IMR-90 (cell line): ENCODE measurements around the gene PROKR2. TPM values are rescaled to one million over a fixed set of nuclear protein-coding genes. Genes with fewer than 3 reads are reported as not detected.

Experiments used
- ATAC-seq: fragments of 200-7000 bp; cut with Tn5 transposase; 2 replicates; pipeline ENCODE4 v1.9.1; 2020; ENCODE audit warnings: low read depth, mild to moderate bottlenecking, moderate library complexity
- BruUV-seq: library from RNA; stranded (reverse); fragments of 400-500 nt; replicated peaks from 2 replicates; lab custom pipeline; 2021; lab: Mats Ljungman, UMichigan
- CTCF ChIA-PET: fragments of 300-600 bp; formaldehyde crosslinking; extraction: SDS; loops from one replicate; lab custom pipeline; 2021; ENCODE audit warnings: antibody characterized with exemption; lab: Yijun Ruan, JAX
- POLR2A ChIA-PET: fragments of 300-600 bp; sonication (Branson Sonifier 250); formaldehyde crosslinking; loops from one replicate; lab custom pipeline; 2022; ENCODE audit warnings: antibody characterized with exemption; ENCODE audit not compliant: unreplicated experiment; lab: Charles Lee
- DNase-seq: peaks from one replicate; pipeline ENCODE4 v3.0.0; 2013
- H2AFZ ChIP-seq: replicated peaks from 2 replicates; pipeline ENCODE3; 2013; ENCODE audit warnings: low read length, mild to moderate bottlenecking; ENCODE audit not compliant: poor library complexity
- H2AK5ac ChIP-seq: 2 replicates; pipeline ENCODE4 v1.6.1; 2013; ENCODE audit warnings: low read depth, low read length, inconsistent platforms
- H2AK9ac ChIP-seq: replicated peaks from 2 replicates; pipeline ENCODE3; 2013; ENCODE audit warnings: mild to moderate bottlenecking, low read depth, low read length, moderate library complexity; ENCODE audit not compliant: poor library complexity
- H2BK120ac ChIP-seq: 2 replicates; pipeline ENCODE4 v1.6.1; 2013; ENCODE audit warnings: low read depth, low read length, inconsistent platforms
- H2BK15ac ChIP-seq: 3 replicates; pipeline ENCODE4 v1.6.1; 2013; ENCODE audit warnings: low read depth, low read length, inconsistent platforms
- H2BK20ac ChIP-seq: 2 replicates; pipeline ENCODE4 v1.6.1; 2013; ENCODE audit warnings: low read depth, mild to moderate bottlenecking, inconsistent platforms, low read length, moderate library complexity
- H2BK5ac ChIP-seq: 2 replicates; pipeline ENCODE4 v1.6.1; 2013; ENCODE audit warnings: mild to moderate bottlenecking, low read depth, low read length, inconsistent platforms; ENCODE audit not compliant: poor library complexity, severe bottlenecking
- H3K14ac ChIP-seq: replicated peaks from 2 replicates; pipeline ENCODE4 v1.6.1; 2013; ENCODE audit warnings: low read depth, low read length, inconsistent platforms
- H3K18ac ChIP-seq: 2 replicates; pipeline ENCODE4 v1.6.1; 2013; ENCODE audit warnings: low read depth, low read length, control low read depth
- H3K23ac ChIP-seq: 2 replicates; pipeline ENCODE4 v1.6.1; 2013; ENCODE audit warnings: low read depth, low read length, inconsistent platforms
- H3K27ac ChIP-seq: 2 replicates; pipeline ENCODE4 v1.5.1; 2013; ENCODE audit warnings: mild to moderate bottlenecking, control low read depth, low read length; ENCODE audit not compliant: insufficient read depth
- H3K27me3 ChIP-seq: 2 replicates; pipeline ENCODE4 v1.6.1; 2013; ENCODE audit warnings: low read length; ENCODE audit not compliant: control insufficient read depth, insufficient read depth
- H3K36me3 ChIP-seq: 2 replicates; pipeline ENCODE4 v1.6.1; 2013; ENCODE audit warnings: low read length, mixed read lengths; ENCODE audit not compliant: control insufficient read depth, insufficient read depth
- H3K4ac ChIP-seq: 2 replicates; pipeline ENCODE4 v1.6.1; 2013; ENCODE audit warnings: low read depth, low read length, inconsistent platforms
- H3K4me1 ChIP-seq: 2 replicates; pipeline ENCODE4 v1.6.1; 2013; ENCODE audit warnings: low read length, mixed read lengths; ENCODE audit not compliant: control insufficient read depth, insufficient read depth
- H3K4me2 ChIP-seq: 2 replicates; pipeline ENCODE4 v1.6.1; 2013; ENCODE audit warnings: low read depth, mild to moderate bottlenecking, control low read depth, low read length, moderate library complexity
- H3K4me3 ChIP-seq: 2 replicates; pipeline ENCODE4 v1.5.1; 2013; ENCODE audit warnings: low read depth, mild to moderate bottlenecking, control low read depth, low read length, moderate library complexity; ENCODE audit not compliant: insufficient read depth
- H3K56ac ChIP-seq: 2 replicates; pipeline ENCODE4 v1.6.1; 2013; ENCODE audit warnings: low read length, inconsistent platforms; ENCODE audit not compliant: insufficient read depth; ENCODE audit errors: extremely low read depth
- H3K79me1 ChIP-seq, 2 experiments: 2 replicates each; pipeline ENCODE4 v1.6.1; 2013; ENCODE audit warnings: low read length in 2 of 2, inconsistent platforms in 1 of 2, low read depth in 1 of 2
- H3K9ac ChIP-seq: 2 replicates; pipeline ENCODE4 v1.6.1; 2013; ENCODE audit warnings: low read depth, low read length, control low read depth
- H3K9me1 ChIP-seq: 2 replicates; pipeline ENCODE4 v1.6.1; 2013; ENCODE audit warnings: low read length, inconsistent platforms; ENCODE audit not compliant: insufficient read depth
- H3K9me3 ChIP-seq: 2 replicates; pipeline ENCODE4 v1.6.1; 2013; ENCODE audit warnings: low read length; ENCODE audit not compliant: control insufficient read depth, insufficient read depth
- H4K20me1 ChIP-seq: 2 replicates; pipeline ENCODE4 v1.6.1; 2013; ENCODE audit warnings: low read length, inconsistent platforms; ENCODE audit not compliant: insufficient read depth
- H4K5ac ChIP-seq: 2 replicates; pipeline ENCODE4 v1.6.1; 2013; ENCODE audit warnings: mild to moderate bottlenecking, low read depth, low read length, control low read depth
- H4K8ac ChIP-seq, 2 experiments: 2 replicates each; pipeline ENCODE4 v1.6.1; 2013; ENCODE audit warnings: low read depth in 2 of 2, low read length in 2 of 2, control low read depth in 1 of 2, inconsistent platforms in 1 of 2
- H4K91ac ChIP-seq: 2 replicates; pipeline ENCODE4 v1.6.1; 2013; ENCODE audit warnings: low read depth, low read length, inconsistent platforms; ENCODE audit not compliant: insufficient read depth
- FOS ChIP-seq: fragments of 150-350 bp; IDR thresholded peaks from 2 replicates; pipeline ENCODE4 v1.6.1; 2016; ENCODE audit warnings: low read depth, low read length
- RFX5 ChIP-seq: IDR thresholded peaks from 2 replicates; pipeline ENCODE4 v1.8.0; 2012; ENCODE audit warnings: low read depth, mild to moderate bottlenecking, low read length, moderate library complexity
- USF2 ChIP-seq: fragments of 150-350 bp; IDR thresholded peaks from 2 replicates; pipeline ENCODE4 v1.6.1; 2017; ENCODE audit warnings: mild to moderate bottlenecking, antibody characterized with exemption, low read length, low read depth
- WGBS, 2 experiments: methylation state at CpG; one replicate each; pipeline versions ENCODE4 v1.1.5 to v1.1.7; 2013; ENCODE audit warnings: missing lambda C conversion rate in 2 of 2; ENCODE audit not compliant: insufficient read length in 1 of 2; ENCODE audit errors: extremely low coverage in 2 of 2; 5-methylcytosine and 5-hydroxymethylcytosine counted together
- dilution Hi-C: fragments of 300-500 bp; cut with HindIII; formaldehyde crosslinking; loops from one replicate; pipeline ENCODE4 v1.14.3; 2018; ENCODE audit warnings: low sequenced_read_pairs; ENCODE audit not compliant: unreplicated experiment
- in situ Hi-C: fragments of 300-500 bp; cut with MboI; formaldehyde crosslinking; loops from 3 replicates; pipeline ENCODE4 v1.14.3; 2019; ENCODE audit warnings: low sequenced_read_pairs, inconsistent platforms, mixed read lengths
- intact Hi-C: fragments of 100-400 bp; cut with micrococcal nuclease; formaldehyde crosslinking; loops from 2 replicates; pipeline ENCODE4 v1.10.0; 2022
- polyA plus RNA-seq, 3 experiments: library from polyadenylated mRNA; depleted of rRNA; stranded (reverse); fragments of >200 nt; gene quantifications; 2 replicates each; pipeline ENCODE4 v1.2.3, GENCODE V29; 2012; ENCODE audit warnings: low replicate concordance in 1 of 3
- total RNA-seq: library from RNA; depleted of rRNA; stranded (reverse); fragments of >200 nt; gene quantifications from 2 replicates; pipeline ENCODE4 v1.2.3, GENCODE V29; 2012

The PROKR2 gene
- total and polyA plus RNA-seq, 2 of the 4 experiments (the other 2 are of a cell fraction): not detected

DNA sequence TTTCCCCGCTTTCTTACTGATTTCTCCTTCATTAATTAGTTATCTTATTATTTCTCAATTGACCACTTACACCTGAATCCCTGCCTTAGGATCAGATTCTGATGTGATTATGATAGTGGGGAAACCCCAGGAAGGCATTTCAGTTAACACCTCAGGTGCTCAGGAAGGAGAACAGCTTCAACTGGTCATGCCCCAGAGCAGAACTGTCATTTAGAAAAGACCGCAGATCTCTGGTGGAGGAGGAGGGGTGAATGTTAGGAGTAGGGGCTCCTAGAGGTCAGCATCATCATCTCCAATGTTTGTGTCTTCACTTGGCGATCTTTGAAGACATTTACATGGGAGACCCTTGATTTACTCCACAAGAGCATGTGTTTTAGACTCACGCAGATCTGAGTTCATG lies 44.5 kb downstream of the PROKR2 start:
- CTCF ChIA-PET: no interaction called here
- H3K9me1 ChIP-seq: no peaks in the 10 kb centered on the region
- no peak overlapping the region for H3K23ac ChIP-seq

More for the DNA sequence above, 44.5 kb downstream of the PROKR2 start:
- Histone ChIP-seq H2AK9ac (no peak overlapping the region), H3K27me3 (peaks cover 2% of the 10 kb centered on the region), H3K56ac (no peak overlapping the region), H2AFZ (no peak overlapping the region), H2AK5ac (no peak overlapping the region), H3K4me1 (no peaks in the 10 kb centered on the region), H2BK20ac (no peak overlapping the region), H3K27ac (no peak overlapping the region), H3K36me3 (no peaks in the 10 kb centered on the region), H3K79me1 (no peaks in the 10 kb centered on the region), H4K91ac (no peak overlapping the region), H4K8ac (no peak overlapping the region), H4K5ac (no peak overlapping the region), H3K9me3 (no peaks in the 10 kb centered on the region), H3K18ac (no peak overlapping the region), H3K4me3 (no peak overlapping the region), H2BK120ac (no peak overlapping the region), H3K4ac (no peak overlapping the region), H3K14ac (no peak overlapping the region), H3K9ac (no peak overlapping the region), H2BK5ac (no peak overlapping the region), H3K4me2 (no peak overlapping the region), H4K20me1 (no peaks in the 10 kb centered on the region), H2BK15ac (no peak overlapping the region)
- ATAC-seq: no peak
- TF ChIP-seq RFX5: no peak
- no peak for TF ChIP-seq FOS
- no peak for TF ChIP-seq USF2
- in situ Hi-C loops: no loop called here
- BruUV-seq: no TSS peak
- intact Hi-C loops: no loop called here
- no CpG with 5 or more reads among the region's 4 CpGs for WGBS, 2 experiments
- no peak for DNase-seq
- POLR2A ChIA-PET: no interaction called here
- dilution Hi-C loops: no loop called here
